CD4-positive, alpha-beta memory T cell (primary cell): Measurements from ENCODE around the gene ADAMTSL1. TPM values are rescaled to one million over a fixed set of nuclear protein-coding genes. Genes with fewer than 3 reads are reported as not detected.

Experiments
- CTCF ChIA-PET: fragments of 350-600 bp; sonication (Branson Sonifier 250); formaldehyde crosslinking; loops from one replicate; lab custom pipeline; 2021; ENCODE audit warnings: inconsistent platforms; ENCODE audit not compliant: partially characterized antibody; lab: Charles Lee
- POLR2A ChIA-PET: fragments of 350-600 bp; sonication (Branson Sonifier 250); formaldehyde crosslinking; loops from one replicate; lab custom pipeline; 2021; ENCODE audit not compliant: partially characterized antibody; lab: Charles Lee
- DNase-seq, 5 donors: peaks; one replicate each; pipeline versions ENCODE4 v3.0.0 to v3.0.0-alpha.2; 2020 to 2022; ENCODE audit warnings: mixed read lengths in 1 of 5
- H3K27ac ChIP-seq: one replicate; pipeline ENCODE4 v1.7.0; 2013; ENCODE audit warnings: low read depth, low read length
- H3K27me3 ChIP-seq: 2 replicates; pipeline ENCODE4 v1.7.0; 2013; ENCODE audit warnings: mild to moderate bottlenecking, low read length, moderate library complexity; ENCODE audit not compliant: insufficient read depth
- H3K36me3 ChIP-seq: 2 replicates; pipeline ENCODE4 v1.7.0; 2013; ENCODE audit warnings: mild to moderate bottlenecking, low read length, moderate library complexity; ENCODE audit not compliant: insufficient read depth
- H3K4me1 ChIP-seq: 2 replicates; pipeline ENCODE4 v1.7.0; 2013; ENCODE audit warnings: mild to moderate bottlenecking, low read length, moderate library complexity; ENCODE audit not compliant: insufficient read depth
- H3K4me3 ChIP-seq, 2 donors: one replicate each; pipeline ENCODE4 v1.7.0; 2013; ENCODE audit warnings: low read length in 2 of 2, mild to moderate bottlenecking in 1 of 2
- H3K9me3 ChIP-seq, 2 donors: one replicate each; pipeline ENCODE4 v1.7.0; 2013; ENCODE audit warnings: low read length in 2 of 2, control low read depth in 1 of 2; ENCODE audit not compliant: control insufficient read depth in 1 of 2
- H3K27ac Mint-ChIP-seq, 7 donors: one replicate each; pipeline ENCODE4 v1.8.0; 2020 to 2021; ENCODE audit warnings: mixed read lengths in 7 of 7, mild to moderate bottlenecking in 6 of 7, inconsistent platforms in 3 of 7, moderate library complexity in 3 of 7
- H3K27me3 Mint-ChIP-seq, 2 donors: one replicate each; pipeline ENCODE4 v1.8.0; 2020 to 2021; ENCODE audit warnings: mixed read lengths in 2 of 2
- H3K36me3 Mint-ChIP-seq, 2 donors: one replicate each; pipeline ENCODE4 v1.8.0; 2020 to 2021; ENCODE audit warnings: mixed read lengths in 2 of 2, inconsistent platforms in 1 of 2, mild to moderate bottlenecking in 1 of 2
- H3K4me1 Mint-ChIP-seq, 4 donors: one replicate each; pipeline ENCODE4 v1.8.0; 2020 to 2021; ENCODE audit warnings: mixed read lengths in 4 of 4, mild to moderate bottlenecking in 1 of 4
- H3K4me3 Mint-ChIP-seq, 8 donors: one replicate each; pipeline ENCODE4 v1.8.0; 2020 to 2021; ENCODE audit warnings: mixed read lengths in 8 of 8, mild to moderate bottlenecking in 7 of 8, moderate library complexity in 6 of 8, inconsistent platforms in 3 of 8
- H3K9me3 Mint-ChIP-seq, 8 donors: one replicate each; pipeline ENCODE4 v1.8.0; 2020 to 2021; ENCODE audit warnings: mixed read lengths in 8 of 8, mild to moderate bottlenecking in 5 of 8, inconsistent platforms in 3 of 8, moderate library complexity in 1 of 8
- intact Hi-C: fragments of 100-400 bp; cut with micrococcal nuclease; formaldehyde crosslinking; loops from one replicate; pipeline ENCODE4 v1.15.1; 2023
- polyA plus RNA-seq, 2 donors: library from polyadenylated mRNA; unstranded; fragments of 300-500 nt; fragmentation: Illumina TruSeq; gene quantifications; one replicate each; pipeline ENCODE4 v1.2.3, GENCODE V29; 2021
- total RNA-seq, 2 experiments: library from RNA; stranded (reverse); gene quantifications; one replicate each; pipeline ENCODE4 v1.2.3, GENCODE V29; 2021

ADAMTSL1 gene
- total and polyA plus RNA-seq, 4 experiments from 2014 or later = not detected

DNA sequence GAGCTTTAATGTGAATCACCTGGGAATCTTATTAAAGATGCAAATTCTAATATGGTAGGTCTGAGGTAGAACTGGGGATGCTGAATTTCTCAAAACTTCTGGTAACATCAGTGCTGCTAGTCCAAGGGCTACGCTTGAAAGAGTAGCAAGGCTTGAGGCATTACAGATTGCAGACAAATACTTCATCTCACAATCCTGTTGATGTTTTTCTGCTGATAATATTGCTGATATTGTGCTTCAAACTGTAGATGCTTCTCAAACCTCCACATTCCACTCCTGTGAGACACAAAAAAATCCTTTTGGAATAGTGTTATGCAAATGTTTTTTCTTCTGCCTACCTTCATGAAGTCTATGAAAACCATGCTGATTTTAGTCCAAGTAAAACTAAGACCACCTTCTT, 419.5 kb downstream of the ADAMTSL1 start:
- Histone ChIP-seq H3K27me3 (no peaks in the 10 kb centered on the region), H3K9me3 (peaks cover 0 to 5% of the 10 kb centered on the region in 2 donors), H3K27ac (no peak overlapping the region), H3K4me3 (no peak overlapping the region), H3K4me1 (peaks cover 7% of the 10 kb centered on the region), H3K36me3 (no peaks in the 10 kb centered on the region)
- POLR2A ChIA-PET = no interaction called here
- Mint-ChIP-seq H3K4me3 (no peak overlapping the region), H3K27me3 (peaks cover 1 to 3% of the 10 kb centered on the region in 2 donors), H3K9me3 (peaks cover 2 to 34% (median 25%) of the 10 kb centered on the region in 8 donors), H3K27ac (no peak overlapping the region), H3K36me3 (peaks cover 2 to 12% of the 10 kb centered on the region in 2 donors), H3K4me1 (peaks cover 0 to 10% (median 4%) of the 10 kb centered on the region in 4 donors)
- intact Hi-C loops = no loop called here
- no peak for DNase-seq
- CTCF ChIA-PET = no interaction called here

- ChIA-PET POLR2A (no interaction called here), CTCF (no interaction called here)
- H3K27ac Mint-ChIP-seq = peak overlapping the region in 1 of 7 donors; percentile 21
- H3K27me3 ChIP-seq = no peaks in the 10 kb centered on the region
- H3K4me1 Mint-ChIP-seq = peaks cover 0 to 10% (median 4%) of the 10 kb centered on the region in 4 donors
- peaks cover 0 to 5% of the 10 kb centered on the region in 2 donors for H3K9me3 ChIP-seq
- H3K4me3 ChIP-seq = no peak overlapping the region
- H3K27ac ChIP-seq = no peak overlapping the region
- DNase-seq = no peak
- peaks cover 3 to 12% of the 10 kb centered on the region in 2 donors for H3K36me3 Mint-ChIP-seq
- no peak overlapping the region for H3K4me3 Mint-ChIP-seq
- peaks cover 7% of the 10 kb centered on the region for H3K4me1 ChIP-seq
- H3K36me3 ChIP-seq = no peaks in the 10 kb centered on the region
- H3K27me3 Mint-ChIP-seq = peaks cover 0 to 1% of the 10 kb centered on the region in 2 donors
- H3K9me3 Mint-ChIP-seq = peaks cover 6 to 55% (median 34%) of the 10 kb centered on the region in 8 donors
- intact Hi-C loops = no loop called here
Measured at GRCh38 chr9:18896004-18896403, 422.1 kb downstream of the ADAMTSL1 start.

GRCh38 chr9:18896531-18897179, 422.7 kb downstream of the ADAMTSL1 start:
- no peak overlapping the region for H3K27ac ChIP-seq
- intact Hi-C loops = no loop called here
- no peak overlapping the region for H3K4me3 Mint-ChIP-seq
- peaks cover 0 to 1% of the 10 kb centered on the region in 2 donors for H3K27me3 Mint-ChIP-seq
- no peak overlapping the region for H3K4me3 ChIP-seq
- H3K9me3 ChIP-seq = peaks cover 0 to 5% of the 10 kb centered on the region in 2 donors
- peak in 1 of 5 donors; percentile 1 for DNase-seq
- peak overlapping the region in 2 of 7 donors; percentile 13 to 21 for H3K27ac Mint-ChIP-seq
- peaks cover 0 to 10% (median 4%) of the 10 kb centered on the region in 4 donors for H3K4me1 Mint-ChIP-seq
- no peaks in the 10 kb centered on the region for H3K27me3 ChIP-seq
- ChIA-PET POLR2A (no interaction called here), CTCF (no interaction called here)
- peaks cover 6 to 59% (median 34%) of the 10 kb centered on the region in 8 donors for H3K9me3 Mint-ChIP-seq
- peaks cover 7% of the 10 kb centered on the region for H3K4me1 ChIP-seq
- no peaks in the 10 kb centered on the region for H3K36me3 ChIP-seq
- peaks cover 3 to 12% of the 10 kb centered on the region in 2 donors for H3K36me3 Mint-ChIP-seq

DNA sequence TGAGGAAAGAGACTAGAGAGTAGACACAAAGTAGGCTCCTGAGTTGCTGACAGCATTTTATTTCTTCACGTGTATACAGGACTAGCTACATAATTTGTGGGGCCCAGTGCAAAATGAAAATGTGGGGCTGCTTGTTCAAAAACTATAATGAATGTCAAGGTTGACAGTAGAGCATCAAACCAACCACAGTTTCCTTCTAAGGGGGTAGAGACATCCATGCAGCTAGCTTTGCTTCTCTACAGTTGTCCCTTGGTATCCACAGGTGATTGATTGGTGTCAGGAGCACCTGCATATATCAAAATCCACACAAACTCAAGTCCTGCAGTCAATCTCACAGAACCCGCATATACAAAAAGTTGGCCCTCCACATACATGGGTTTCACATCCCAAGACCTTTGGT, 429.5 kb downstream of the ADAMTSL1 start:
- H3K4me1 ChIP-seq = no peaks in the 10 kb centered on the region
- H3K27me3 Mint-ChIP-seq = peaks cover 0 to 2% of the 10 kb centered on the region in 2 donors
- no peaks in the 10 kb centered on the region for H3K36me3 ChIP-seq
- H3K4me3 Mint-ChIP-seq = no peak overlapping the region
- H3K27ac ChIP-seq = no peak overlapping the region
- ChIA-PET CTCF (no interaction called here), POLR2A (no interaction called here)
- H3K4me3 ChIP-seq = no peak overlapping the region
- no peak for DNase-seq
- no peak overlapping the region for H3K27ac Mint-ChIP-seq
- peaks cover 7 to 47% (median 23%) of the 10 kb centered on the region in 8 donors for H3K9me3 Mint-ChIP-seq
- peaks cover 0 to 1% of the 10 kb centered on the region in 2 donors for H3K36me3 Mint-ChIP-seq
- H3K9me3 ChIP-seq = no peaks in the 10 kb centered on the region
- H3K4me1 Mint-ChIP-seq = no peaks in the 10 kb centered on the region
- no peaks in the 10 kb centered on the region for H3K27me3 ChIP-seq
- intact Hi-C loops = no loop called here

DNA sequence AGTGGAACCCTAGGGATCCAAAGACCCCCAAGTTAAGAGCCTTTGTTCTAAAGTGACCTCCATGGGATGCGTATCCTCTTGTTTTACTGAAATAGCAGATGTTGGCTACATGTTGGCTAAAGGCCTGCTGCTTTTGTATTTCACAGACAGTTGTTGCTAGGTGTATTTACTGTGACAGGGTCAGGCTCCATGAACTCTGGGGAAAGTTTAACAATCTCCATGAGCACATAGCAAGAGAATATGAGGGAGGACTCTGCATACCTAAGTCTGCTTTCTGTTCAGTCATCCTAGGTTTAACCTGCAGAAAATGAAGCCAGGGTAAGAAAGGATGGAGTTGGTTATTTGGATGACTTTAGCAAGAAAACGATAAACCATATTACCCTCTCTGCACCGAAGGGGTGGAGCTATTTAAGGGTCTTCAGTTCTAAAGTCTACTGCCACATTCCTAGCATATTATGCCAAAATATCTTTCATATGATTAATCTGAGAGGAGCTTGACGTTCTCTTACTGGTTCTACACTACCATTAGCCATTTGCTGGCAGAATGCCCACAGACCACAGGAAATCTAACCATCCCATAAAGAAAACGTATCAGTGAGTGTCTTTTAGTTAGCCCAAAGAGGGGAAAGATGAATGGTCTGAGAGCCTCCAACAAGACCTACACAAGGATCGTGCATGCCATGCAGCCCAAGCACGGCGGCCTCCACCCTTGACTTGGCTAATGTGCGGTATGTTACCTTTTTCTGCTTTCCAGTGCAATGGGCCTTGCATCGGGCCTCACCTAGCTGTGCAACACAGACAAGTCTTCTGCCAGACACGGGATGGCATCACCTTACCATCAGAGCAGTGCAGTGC, 431.3 kb downstream of the ADAMTSL1 start:
- H3K4me3 Mint-ChIP-seq = no peak overlapping the region
- Histone ChIP-seq H3K9me3 (no peaks in the 10 kb centered on the region), H3K27ac (no peak overlapping the region), H3K4me3 (no peak overlapping the region), H3K27me3 (no peaks in the 10 kb centered on the region), H3K36me3 (no peaks in the 10 kb centered on the region), H3K4me1 (no peaks in the 10 kb centered on the region)
- POLR2A ChIA-PET = no interaction called here
- H3K27me3 Mint-ChIP-seq = peaks cover 1 to 5% of the 10 kb centered on the region in 2 donors
- DNase-seq = no peak
- CTCF ChIA-PET = no interaction called here
- peaks cover 4 to 30% (median 16%) of the 10 kb centered on the region in 8 donors for H3K9me3 Mint-ChIP-seq
- no peaks in the 10 kb centered on the region for H3K36me3 Mint-ChIP-seq
- H3K4me1 Mint-ChIP-seq = no peaks in the 10 kb centered on the region
- H3K27ac Mint-ChIP-seq = no peak overlapping the region
- intact Hi-C loops = no loop called here

GRCh38 chr9:18905883-18906629, 432.1 kb downstream of the ADAMTSL1 start:
- DNase-seq = no peak
- intact Hi-C loops = no loop called here
- ChIA-PET POLR2A (no interaction called here), CTCF (no interaction called here)
- H3K9me3 ChIP-seq = no peaks in the 10 kb centered on the region
- H3K36me3 ChIP-seq = no peaks in the 10 kb centered on the region
- no peaks in the 10 kb centered on the region for H3K4me1 ChIP-seq
- H3K9me3 Mint-ChIP-seq = peaks cover 2 to 25% (median 15%) of the 10 kb centered on the region in 8 donors
- no peak overlapping the region for H3K27ac ChIP-seq
- H3K27ac Mint-ChIP-seq = no peak overlapping the region
- no peaks in the 10 kb centered on the region for H3K4me1 Mint-ChIP-seq
- H3K27me3 ChIP-seq = no peaks in the 10 kb centered on the region
- H3K27me3 Mint-ChIP-seq = peaks cover 1 to 5% of the 10 kb centered on the region in 2 donors
- H3K4me3 ChIP-seq = no peak overlapping the region
- H3K36me3 Mint-ChIP-seq = no peaks in the 10 kb centered on the region
- H3K4me3 Mint-ChIP-seq = no peak overlapping the region
